GM19455 (cell line): ENCODE data around the gene MOB1A.
"Not testable (repeated sequence)": the region's sequence is repeated elsewhere in the genome, so short reads cannot be mapped to it uniquely, and the experiment has no call there.

Source experiments
- ATAC-seq: cut with Tn5 transposase; IDR thresholded peaks from one replicate; pipeline ENCODE4 v1.9.1; 2021; ENCODE audit not compliant: unreplicated experiment

MOB1A gene

GRCh38 chr2:74199275-74199701 is 20.6 kb upstream of the MOB1A start:
- no peak for ATAC-seq

GRCh38 chr2:74198461-74199274 is 20.0 kb upstream of the MOB1A start, which contains the start of gene MTHFD2:
TSS of gene MTHFD2 (plus strand) at chr2:74198615. CDS start at chr2:74198642, 27 bp downstream.
- ATAC-seq: peak; percentile 85

- ATAC-seq: no peak
Measured at GRCh38 chr2:74198023-74198460, 19.4 kb upstream of the MOB1A start.

- ATAC-seq: no peak
Measured at GRCh38 chr2:74197049-74197448, 18.4 kb upstream of the MOB1A start.

GRCh38 chr2:74194799-74195198 is 16.1 kb upstream of the MOB1A start:
- no peak for ATAC-seq

GRCh38 chr2:74191596-74192380 is 13.1 kb upstream of the MOB1A start:
- ATAC-seq: no peak

GRCh38 chr2:74188696-74189095 is 10.0 kb upstream of the MOB1A start:
- ATAC-seq: no peak

GRCh38 chr2:74188018-74188601 is 9.4 kb upstream of the MOB1A start:
- no peak for ATAC-seq

- ATAC-seq: not testable (repeated sequence)
Measured at GRCh38 chr2:74186706-74187105, 8.0 kb upstream of the MOB1A start.

GRCh38 chr2:74186038-74186437 is 7.4 kb upstream of the MOB1A start:
- ATAC-seq: peak; percentile 47

- no peak for ATAC-seq
Measured at GRCh38 chr2:74183878-74184277, 5.2 kb upstream of the MOB1A start.

GRCh38 chr2:74181739-74182138 is 3.1 kb upstream of the MOB1A start:
- no peak for ATAC-seq

- peak; percentile 15 for ATAC-seq
Measured at GRCh38 chr2:74179063-74179865, 585 bp upstream of the MOB1A start.

- ATAC-seq: no peak
Measured at GRCh38 chr2:74177696-74178095, 983 bp downstream of the MOB1A start.

- ATAC-seq: no peak
Measured at GRCh38 chr2:74174909-74175308, 3.8 kb downstream of the MOB1A start.

- ATAC-seq: no peak
Measured at GRCh38 chr2:74168739-74169138, 9.9 kb downstream of the MOB1A start.

GRCh38 chr2:74164761-74165160 is 13.9 kb downstream of the MOB1A start:
- ATAC-seq: no peak

- no peak for ATAC-seq
Measured at GRCh38 chr2:74162951-74163350, 15.7 kb downstream of the MOB1A start.

- no peak for ATAC-seq
Measured at GRCh38 chr2:74155830-74156229, 22.8 kb downstream of the MOB1A start.

- ATAC-seq: no peak
Measured at GRCh38 chr2:74152954-74153353, 25.7 kb downstream of the MOB1A start.
